K562 (cell line): ENCODE measurements around the gene AKT1.

ENCODE experiments used
- BACH1 ChIP-seq: fragments of 200-800 bp; sonication (Bioruptor generic); IDR thresholded peaks from 2 replicates; pipeline ENCODE4 v1.6.1; 2016; ENCODE audit warnings: missing genetic modification characterization, missing compliant biosample characterization
- CBX5 ChIP-seq: IDR thresholded peaks from 2 replicates; pipeline ENCODE4 v1.6.1; 2014; ENCODE audit warnings: low read depth, borderline replicate concordance
- POLR2AphosphoS5 ChIP-seq: IDR thresholded peaks from 2 replicates; pipeline ENCODE4 v1.6.1; 2011; ENCODE audit warnings: mild to moderate bottlenecking, low read depth, low read length, moderate library complexity; ENCODE audit not compliant: control insufficient read depth, insufficient read depth
- ZC3H11A ChIP-seq: IDR thresholded peaks from 2 replicates; pipeline ENCODE4 v1.6.1; 2012; ENCODE audit warnings: low read depth, low read length, improper control_type of control experiment
- TF ChIP-seq, protein P1 (sequence below): fragments of 250-450 bp; sonication (Bioruptor Pico); IDR thresholded peaks from 2 replicates; pipeline ENCODE4 v1.5.0; 2022; ENCODE audit warnings: mild to moderate bottlenecking
- TF ChIP-seq, protein P2 (sequence below), 3 experiments: IDR thresholded peaks in 2 of 3; conservative IDR thresholded peaks in 1 of 3; 2 replicates each; pipeline ENCODE4 v1.5.1; 2011 to 2012; ENCODE audit warnings: low read length in 3 of 3, mild to moderate bottlenecking in 3 of 3, control low read depth in 2 of 3, improper control_type of control experiment in 1 of 3, inconsistent platforms in 1 of 3, low read depth in 1 of 3, mixed read lengths in 1 of 3, moderate library complexity in 1 of 3; ENCODE audit not compliant: insufficient read depth in 2 of 3

DNA sequence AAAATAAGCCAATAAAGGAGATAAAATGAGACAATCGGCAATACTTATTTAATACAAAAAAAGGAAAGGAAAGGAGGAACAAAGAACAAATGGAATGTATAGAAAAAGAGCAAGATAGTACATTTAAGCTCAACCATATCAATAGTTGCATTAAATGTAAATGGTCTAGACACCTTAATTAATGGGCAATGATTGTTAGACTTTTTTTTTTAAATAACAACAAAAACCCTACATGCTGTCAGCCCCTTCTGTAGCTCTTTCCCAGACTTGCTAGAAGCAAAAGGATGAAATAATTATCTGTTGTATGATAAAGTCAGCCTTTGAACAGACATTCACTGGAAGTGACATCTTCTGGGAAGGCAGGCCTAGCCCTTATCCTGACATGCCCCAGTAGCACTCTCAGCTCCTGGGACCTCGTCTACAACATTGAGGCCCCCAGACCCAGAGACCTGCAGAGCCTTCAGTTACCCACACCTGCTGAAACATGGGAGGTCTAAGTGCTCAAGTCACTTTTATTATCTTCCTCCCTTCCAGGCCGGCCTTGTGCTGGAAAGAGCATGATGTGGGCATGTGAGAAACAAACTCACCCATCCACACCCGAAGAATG lies 29.2 kb downstream of the AKT1 start:
- TF ChIP-seq BACH1 (tag), result no peak
- no peak for TF ChIP-seq POLR2AphosphoS5
- no peak for TF ChIP-seq ZC3H11A
- TF ChIP-seq, protein P1, sequence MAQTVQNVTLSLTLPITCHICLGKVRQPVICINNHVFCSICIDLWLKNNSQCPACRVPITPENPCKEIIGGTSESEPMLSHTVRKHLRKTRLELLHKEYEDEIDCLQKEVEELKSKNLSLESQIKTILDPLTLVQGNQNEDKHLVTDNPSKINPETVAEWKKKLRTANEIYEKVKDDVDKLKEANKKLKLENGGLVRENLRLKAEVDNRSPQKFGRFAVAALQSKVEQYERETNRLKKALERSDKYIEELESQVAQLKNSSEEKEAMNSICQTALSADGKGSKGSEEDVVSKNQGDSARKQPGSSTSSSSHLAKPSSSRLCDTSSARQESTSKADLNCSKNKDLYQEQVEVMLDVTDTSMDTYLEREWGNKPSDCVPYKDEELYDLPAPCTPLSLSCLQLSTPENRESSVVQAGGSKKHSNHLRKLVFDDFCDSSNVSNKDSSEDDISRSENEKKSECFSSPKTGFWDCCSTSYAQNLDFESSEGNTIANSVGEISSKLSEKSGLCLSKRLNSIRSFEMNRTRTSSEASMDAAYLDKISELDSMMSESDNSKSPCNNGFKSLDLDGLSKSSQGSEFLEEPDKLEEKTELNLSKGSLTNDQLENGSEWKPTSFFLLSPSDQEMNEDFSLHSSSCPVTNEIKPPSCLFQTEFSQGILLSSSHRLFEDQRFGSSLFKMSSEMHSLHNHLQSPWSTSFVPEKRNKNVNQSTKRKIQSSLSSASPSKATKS (CRISPR knock-in tag), result no peak
- TF ChIP-seq CBX5, result no peak
- TF ChIP-seq, protein P2, sequence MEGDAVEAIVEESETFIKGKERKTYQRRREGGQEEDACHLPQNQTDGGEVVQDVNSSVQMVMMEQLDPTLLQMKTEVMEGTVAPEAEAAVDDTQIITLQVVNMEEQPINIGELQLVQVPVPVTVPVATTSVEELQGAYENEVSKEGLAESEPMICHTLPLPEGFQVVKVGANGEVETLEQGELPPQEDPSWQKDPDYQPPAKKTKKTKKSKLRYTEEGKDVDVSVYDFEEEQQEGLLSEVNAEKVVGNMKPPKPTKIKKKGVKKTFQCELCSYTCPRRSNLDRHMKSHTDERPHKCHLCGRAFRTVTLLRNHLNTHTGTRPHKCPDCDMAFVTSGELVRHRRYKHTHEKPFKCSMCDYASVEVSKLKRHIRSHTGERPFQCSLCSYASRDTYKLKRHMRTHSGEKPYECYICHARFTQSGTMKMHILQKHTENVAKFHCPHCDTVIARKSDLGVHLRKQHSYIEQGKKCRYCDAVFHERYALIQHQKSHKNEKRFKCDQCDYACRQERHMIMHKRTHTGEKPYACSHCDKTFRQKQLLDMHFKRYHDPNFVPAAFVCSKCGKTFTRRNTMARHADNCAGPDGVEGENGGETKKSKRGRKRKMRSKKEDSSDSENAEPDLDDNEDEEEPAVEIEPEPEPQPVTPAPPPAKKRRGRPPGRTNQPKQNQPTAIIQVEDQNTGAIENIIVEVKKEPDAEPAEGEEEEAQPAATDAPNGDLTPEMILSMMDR (IDR thresholded peaks at IDR 0.05 in 2 of 3, conservative IDR thresholded peaks at IDR 0.05 in 1 of 3; ENCODE audit: insufficient read depth in 2 of 3, low read depth in 1 of 3, low read length in 3 of 3), result no peak
